ENCODE results near the gene TMEM209. TPM values are rescaled to one million over a fixed set of nuclear protein-coding genes. Genes with fewer than 3 reads are reported as not detected.

TMEM209 gene
- polyA plus RNA-seq, 1 donor (not counting 4 experiments of a cell fraction or from before 2014, with no cell fraction given): 20.0 TPM

- no peaks in the 10 kb centered on the region for H3K9me3 ChIP-seq (ENCODE audit: control insufficient read depth, low read depth, low read length)
- H3K4me1 ChIP-seq (ENCODE audit: control insufficient read depth, extremely low read depth, insufficient read depth, low read length): peaks cover 11% of the 10 kb centered on the region
- H3K36me3 ChIP-seq (ENCODE audit: control insufficient read depth in 2 of 2, extremely low read depth in 1 of 2, insufficient read depth in 2 of 2, low read length in 2 of 2): peaks cover 0 to 2% of the 10 kb centered on the region in 2 experiments
- no peaks in the 10 kb centered on the region for H3K27me3 ChIP-seq (ENCODE audit: control insufficient read depth, extremely low read depth, insufficient read depth, low read length)
- no peaks in the 10 kb centered on the region for H3K9me1 ChIP-seq (ENCODE audit: control insufficient read depth, extremely low read depth, insufficient read depth, low read length)
- dilution Hi-C loops (cut with MboI; ENCODE audit: extremely low pct_ligation_motif_present, low sequenced_read_pairs): no loop called here
- H3K27ac ChIP-seq (ENCODE audit: control insufficient read depth, insufficient read depth, low read length): no peak within 1 kb of the TSS
- H3K4me2 ChIP-seq (ENCODE audit: control insufficient read depth, extremely low read depth, insufficient read depth, low read depth, low read length): no peak within 1 kb of the TSS
- H4K20me1 ChIP-seq (ENCODE audit: control insufficient read depth, extremely low read depth, insufficient read depth, low read length): no peaks in the 10 kb centered on the region
- TF ChIP-seq EZH2 (IDR thresholded peaks at IDR 0.05; ENCODE audit: low read length) (no peak), CTCF (optimal IDR thresholded peaks at IDR 0.05 in 1 of 3, IDR thresholded peaks at IDR 0.05 in 1 of 3, conservative IDR thresholded peaks at IDR 0.05 in 1 of 3; ENCODE audit: extremely low read depth in 1 of 3, insufficient read depth in 2 of 3, low read length in 3 of 3) (no peak)
- peaks cover 14% of the 10 kb centered on the region for H3K79me2 ChIP-seq (ENCODE audit: control insufficient read depth, insufficient read depth, low read length)
- no peak within 1 kb of the TSS for H3K4me3 ChIP-seq (ENCODE audit: control insufficient read depth in 2 of 3, extremely low read depth in 1 of 3, insufficient read depth in 2 of 3, low read depth in 1 of 3, low read length in 3 of 3)
- FAIRE-seq: no peak
- peak within 1 kb of the TSS; percentile 62 for H2AFZ ChIP-seq (ENCODE audit: control insufficient read depth, low read length)
- no peak within 1 kb of the TSS for H3K9ac ChIP-seq (ENCODE audit: control insufficient read depth, extremely low read depth, insufficient read depth, low read length)
- DNase-seq (ENCODE audit: low read depth, low spot score): peak; percentile 35
Observed at GRCh38 chr7:130207642-130208041, 2.4 kb upstream of the TMEM209 start, which contains the start of gene SSMEM1. Gene SSMEM1 (plus strand): TSS chr7:130207860. CDS start chr7:130207911, 51 bp downstream.

GRCh38 chr7:130207033-130207432 is 1.8 kb upstream of the TMEM209 start:
- dilution Hi-C loops (cut with MboI; ENCODE audit: extremely low pct_ligation_motif_present, low sequenced_read_pairs): no loop called here
- Histone ChIP-seq H4K20me1 (ENCODE audit: control insufficient read depth, extremely low read depth, insufficient read depth, low read length) (no peaks in the 10 kb centered on the region), H3K4me2 (ENCODE audit: control insufficient read depth, extremely low read depth, insufficient read depth, low read depth, low read length) (no peak overlapping the region), H3K79me2 (ENCODE audit: control insufficient read depth, insufficient read depth, low read length) (peaks cover 14% of the 10 kb centered on the region), H3K27me3 (ENCODE audit: control insufficient read depth, extremely low read depth, insufficient read depth, low read length) (no peaks in the 10 kb centered on the region), H3K9me1 (ENCODE audit: control insufficient read depth, extremely low read depth, insufficient read depth, low read length) (no peaks in the 10 kb centered on the region), H3K9ac (ENCODE audit: control insufficient read depth, extremely low read depth, insufficient read depth, low read length) (no peak overlapping the region), H3K4me1 (ENCODE audit: control insufficient read depth, extremely low read depth, insufficient read depth, low read length) (peaks cover 11% of the 10 kb centered on the region), H3K9me3 (ENCODE audit: control insufficient read depth, low read depth, low read length) (no peaks in the 10 kb centered on the region), H3K36me3 (ENCODE audit: control insufficient read depth in 2 of 2, extremely low read depth in 1 of 2, insufficient read depth in 2 of 2, low read length in 2 of 2) (peaks cover 0 to 4% of the 10 kb centered on the region in 2 experiments), H2AFZ (ENCODE audit: control insufficient read depth, low read length) (no peak overlapping the region), H3K4me3 (ENCODE audit: control insufficient read depth in 2 of 3, extremely low read depth in 1 of 3, insufficient read depth in 2 of 3, low read depth in 1 of 3, low read length in 3 of 3) (no peak overlapping the region), H3K27ac (ENCODE audit: control insufficient read depth, insufficient read depth, low read length) (no peak overlapping the region)
- TF ChIP-seq CTCF (optimal IDR thresholded peaks at IDR 0.05 in 1 of 3, IDR thresholded peaks at IDR 0.05 in 1 of 3, conservative IDR thresholded peaks at IDR 0.05 in 1 of 3; ENCODE audit: extremely low read depth in 1 of 3, insufficient read depth in 2 of 3, low read length in 3 of 3): peak in 1 of 3 experiments; percentile 12
- no peak for TF ChIP-seq EZH2 (IDR thresholded peaks at IDR 0.05; ENCODE audit: low read length)
- DNase-seq (ENCODE audit: low read depth, low spot score) (no peak), FAIRE-seq (no peak)

All from keratinocyte (primary cell).